Common myeloid progenitor, CD34-positive (primary cell): ENCODE measurements around the gene ARHGAP26.

ENCODE experiments used
- CTCF ChIA-PET: fragments of 350-600 bp; sonication (Branson Sonifier 250); formaldehyde crosslinking; loops from one replicate; lab custom pipeline; 2021; ENCODE audit warnings: antibody characterized with exemption; lab: Charles Lee
- POLR2A ChIA-PET: fragments of 350-600 bp; sonication (Branson Sonifier 250); formaldehyde crosslinking; loops from one replicate; lab custom pipeline; 2021; ENCODE audit warnings: antibody characterized with exemption; lab: Charles Lee
- DNase-seq, 3 donors: peaks; one replicate each; pipeline versions ENCODE4 v3.0.0 to v3.0.0-alpha.2; 2013
- H3K27ac ChIP-seq, 2 experiments: 1 replicate in 1 of 2; 2 replicates in 1 of 2; pipeline ENCODE4 v1.7.0; 2013; ENCODE audit warnings: inconsistent platforms in 2 of 2, low read length in 2 of 2, mild to moderate bottlenecking in 2 of 2, low read depth in 1 of 2, moderate library complexity in 1 of 2; ENCODE audit not compliant: severe bottlenecking in 2 of 2, insufficient read depth in 1 of 2, poor library complexity in 1 of 2
- H3K27me3 ChIP-seq, 5 experiments: replicated peaks in 2 of 5; 1 replicate in 3 of 5; 2 replicates in 2 of 5; pipeline versions ENCODE4 v1.6.1 to v1.7.0; 2013; ENCODE audit warnings: low read length in 4 of 5, mild to moderate bottlenecking in 2 of 5, moderate library complexity in 2 of 5, inconsistent platforms in 1 of 5; ENCODE audit not compliant: insufficient read depth in 5 of 5, control insufficient read depth in 4 of 5
- H3K36me3 ChIP-seq, 4 experiments: 1 replicate in 2 of 4; 2 replicates in 2 of 4; pipeline versions ENCODE4 v1.6.1 to v1.7.0; 2013; ENCODE audit warnings: low read length in 3 of 4, control low read depth in 1 of 4, mild to moderate bottlenecking in 1 of 4; ENCODE audit not compliant: control insufficient read depth in 4 of 4, insufficient read depth in 4 of 4
- H3K4me1 ChIP-seq, 4 experiments: 1 replicate in 3 of 4; 2 replicates in 1 of 4; pipeline versions ENCODE4 v1.6.1 to v1.7.1; 2013; ENCODE audit warnings: low read length in 3 of 4, mild to moderate bottlenecking in 3 of 4, control low read depth in 1 of 4, inconsistent platforms in 1 of 4, moderate library complexity in 1 of 4; ENCODE audit not compliant: control insufficient read depth in 4 of 4, insufficient read depth in 4 of 4; ENCODE audit errors: control extremely low read depth in 1 of 4
- H3K4me3 ChIP-seq, 7 experiments: 1 replicate in 4 of 7; 2 replicates in 3 of 7; pipeline versions ENCODE4 v1.5.1 to v1.7.0; 2013; ENCODE audit warnings: mild to moderate bottlenecking in 7 of 7, low read length in 6 of 7, moderate library complexity in 6 of 7, inconsistent platforms in 2 of 7, low read depth in 2 of 7, control low read depth in 1 of 7; ENCODE audit not compliant: insufficient read depth in 4 of 7, control insufficient read depth in 1 of 7; ENCODE audit errors: extremely low read depth in 1 of 7
- H3K9me3 ChIP-seq, 5 experiments: 1 replicate in 4 of 5; 2 replicates in 1 of 5; pipeline versions ENCODE4 v1.6.1 to v1.7.1; 2013; ENCODE audit warnings: low read length in 4 of 5, mild to moderate bottlenecking in 2 of 5, inconsistent platforms in 1 of 5, low read depth in 1 of 5, moderate library complexity in 1 of 5; ENCODE audit not compliant: control insufficient read depth in 4 of 5, insufficient read depth in 2 of 5; ENCODE audit errors: control extremely low read depth in 1 of 5
- WGBS: methylation state at CpG from one replicate; pipeline ENCODE4 v1.1.5; 2013; ENCODE audit not compliant: insufficient coverage; 5-methylcytosine and 5-hydroxymethylcytosine counted together

Gene ARHGAP26

GRCh38 chr5:143227301-143227700, 457.1 kb downstream of the ARHGAP26 start:
- H3K4me3 ChIP-seq = no peak overlapping the region
- CTCF ChIA-PET = no interaction called here
- H3K27me3 ChIP-seq = no peaks in the 10 kb centered on the region
- WGBS = 98% methylated on average over 5 of the region's 6 CpGs
- H3K9me3 ChIP-seq = no peaks in the 10 kb centered on the region
- H3K36me3 ChIP-seq = no peaks in the 10 kb centered on the region
- DNase-seq = no peak
- H3K27ac ChIP-seq = no peak overlapping the region
- POLR2A ChIA-PET = no interaction called here
- peaks cover 18 to 41% (median 27%) of the 10 kb centered on the region in 4 experiments for H3K4me1 ChIP-seq

DNA sequence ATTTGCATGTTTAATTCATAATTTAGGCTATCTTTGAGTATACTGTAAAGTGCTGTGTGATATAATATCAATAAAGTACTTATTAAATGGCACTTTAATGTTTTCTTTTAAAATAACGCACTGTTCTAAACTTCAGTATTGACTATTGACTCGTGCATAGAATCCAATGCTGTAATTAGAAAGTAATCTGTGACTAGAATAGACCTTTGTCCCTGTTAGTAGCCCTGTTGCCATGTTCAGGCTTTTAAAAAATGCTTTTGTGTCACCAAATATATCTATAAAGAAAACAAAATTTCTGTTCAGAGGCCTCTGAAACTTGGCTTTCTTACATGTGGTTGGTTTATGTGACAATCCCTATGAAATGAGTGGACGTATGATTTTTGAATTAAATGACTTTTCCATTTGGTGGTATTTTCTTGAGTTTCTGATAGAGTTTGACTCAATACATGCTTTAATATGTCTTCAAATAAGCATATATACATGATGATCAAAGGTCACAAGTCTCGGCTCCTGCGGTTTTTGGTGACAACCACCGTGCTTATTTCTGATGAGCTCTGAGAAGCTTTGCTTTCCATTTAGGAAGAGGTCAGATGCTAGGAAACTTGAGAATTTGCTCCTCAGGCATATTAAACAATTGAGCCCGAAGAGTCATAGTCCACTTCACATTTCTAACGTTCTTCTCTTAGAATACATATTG, 458.6 kb downstream of the ARHGAP26 start:
- Histone ChIP-seq H3K4me1 (peaks cover 13 to 26% (median 17%) of the 10 kb centered on the region in 4 experiments), H3K4me3 (no peak overlapping the region), H3K27me3 (no peaks in the 10 kb centered on the region), H3K36me3 (no peaks in the 10 kb centered on the region), H3K27ac (no peak overlapping the region), H3K9me3 (no peaks in the 10 kb centered on the region)
- POLR2A ChIA-PET = no interaction called here
- no peak for DNase-seq
- CTCF ChIA-PET = interaction anchor here (1.0 kb wide), 1 partner anchor 103 kb away, joined by 3 read pairs; no protein-coding TSS in a partner anchor
- 96% methylated on average over 4 of the region's 8 CpGs for WGBS

DNA sequence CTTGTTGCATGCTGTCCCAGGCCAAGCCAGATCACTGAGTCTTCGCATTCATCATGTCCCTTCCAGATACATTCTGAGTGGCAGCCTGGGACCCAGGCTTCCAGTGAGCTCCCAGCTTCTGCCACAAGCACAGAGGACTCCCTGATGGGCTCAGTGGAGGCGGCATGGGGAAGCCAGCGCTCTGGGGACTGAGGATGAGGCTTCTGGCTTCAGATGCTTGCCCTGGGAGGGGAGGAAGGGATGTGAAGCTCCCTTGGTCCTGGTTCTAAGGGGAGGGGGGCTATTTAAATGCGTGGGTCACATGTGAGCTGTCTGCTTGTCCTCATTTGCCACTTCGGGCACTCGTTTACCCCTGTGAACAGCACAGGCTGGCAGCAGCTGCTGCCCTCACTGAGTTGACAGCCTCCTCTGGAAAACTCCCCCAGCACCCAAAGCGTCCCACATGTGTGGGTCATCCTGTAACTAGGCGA, 459.3 kb downstream of the ARHGAP26 start:
- Histone ChIP-seq H3K9me3 (no peaks in the 10 kb centered on the region), H3K27me3 (no peaks in the 10 kb centered on the region), H3K27ac (peak overlapping the region in 1 of 2 experiments; percentile 62), H3K36me3 (no peaks in the 10 kb centered on the region), H3K4me3 (peak overlapping the region in 1 of 7 experiments; percentile 12), H3K4me1 (peaks cover 10 to 20% (median 12%) of the 10 kb centered on the region in 4 experiments)
- 91% methylated on average over 3 of the region's 8 CpGs for WGBS
- POLR2A ChIA-PET = no interaction called here
- no peak for DNase-seq
- CTCF ChIA-PET = interaction anchor here (0.7 kb wide), 1 partner anchor 11 kb away, joined by 3 read pairs; no protein-coding TSS in a partner anchor

DNA sequence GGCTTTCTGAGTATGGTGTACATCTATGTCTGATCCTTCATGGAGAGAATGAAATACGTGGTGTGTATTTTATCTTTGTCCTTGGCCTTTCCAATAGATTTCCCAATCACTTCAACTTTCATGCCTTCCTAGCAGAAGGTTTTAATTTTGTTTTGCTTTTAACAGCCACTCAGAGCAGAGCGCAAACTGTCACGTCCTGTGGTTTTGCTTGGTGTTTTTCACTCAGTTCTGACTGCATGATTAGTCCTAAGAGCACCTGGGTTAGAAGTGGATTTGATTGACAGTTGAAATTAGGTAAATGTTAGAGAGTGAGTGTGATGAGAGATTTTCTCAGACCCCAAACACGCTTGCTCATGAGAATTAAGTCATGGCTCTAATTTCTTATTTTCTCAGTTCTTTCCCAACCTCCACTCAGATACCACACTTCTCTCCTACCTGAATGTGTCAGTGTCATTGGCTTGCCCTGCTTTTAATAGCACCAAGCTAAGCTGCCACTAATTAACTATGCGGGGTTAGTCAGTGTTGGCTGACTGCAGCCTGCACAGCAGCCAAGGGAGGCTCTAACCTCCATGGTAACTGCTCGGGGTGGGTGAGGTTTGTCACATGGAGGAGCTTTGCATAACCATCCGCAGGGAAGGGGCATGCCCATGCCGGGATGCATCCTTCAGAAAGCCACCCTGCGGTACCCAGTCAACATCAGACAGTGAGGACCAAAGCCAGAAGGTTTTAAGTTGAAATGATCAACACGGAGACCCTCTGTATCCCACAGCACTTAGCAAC, 459.9 kb downstream of the ARHGAP26 start:
- peak overlapping the region in 1 of 2 experiments; percentile 62 for H3K27ac ChIP-seq
- CTCF ChIA-PET = interaction anchor here (0.7 to 0.9 kb wide), 2 partner anchors 10 to 262 kb away, joined by 3 read pairs; no protein-coding TSS in a partner anchor
- no peaks in the 10 kb centered on the region for H3K9me3 ChIP-seq
- POLR2A ChIA-PET = no interaction called here
- WGBS = 63% methylated on average over 8 of the region's 10 CpGs
- peak overlapping the region in 1 of 7 experiments; percentile 12 for H3K4me3 ChIP-seq
- H3K27me3 ChIP-seq = no peaks in the 10 kb centered on the region
- no peaks in the 10 kb centered on the region for H3K36me3 ChIP-seq
- H3K4me1 ChIP-seq = peaks cover 7 to 19% (median 12%) of the 10 kb centered on the region in 4 experiments
- peak in 2 of 3 donors; percentile 79 to 85 for DNase-seq

DNA sequence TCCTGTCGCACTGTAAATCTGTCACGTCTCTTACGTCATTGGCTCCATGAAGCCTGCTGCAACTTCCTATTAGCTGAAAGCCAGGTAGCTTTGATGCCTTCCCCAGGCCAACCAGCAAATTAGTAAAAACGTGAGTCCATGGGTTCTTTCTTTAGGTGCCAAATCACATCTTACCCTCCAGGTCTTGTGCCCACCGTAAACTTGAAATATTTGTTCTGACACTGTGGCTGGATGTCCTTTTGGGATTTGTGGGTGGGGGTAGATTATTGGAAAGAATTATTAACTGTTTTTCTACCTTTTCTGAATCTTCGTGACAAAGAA, 460.5 kb downstream of the ARHGAP26 start:
- Histone ChIP-seq H3K27ac (no peak overlapping the region), H3K4me1 (peaks cover 7 to 19% (median 12%) of the 10 kb centered on the region in 4 experiments), H3K9me3 (no peaks in the 10 kb centered on the region), H3K27me3 (no peaks in the 10 kb centered on the region), H3K4me3 (no peak overlapping the region), H3K36me3 (no peaks in the 10 kb centered on the region)
- 84% methylated on average over 3 of the region's 6 CpGs for WGBS
- ChIA-PET POLR2A (no interaction called here), CTCF (interaction anchor here (0.9 kb wide), 1 partner anchor 262 kb away, joined by 3 read pairs; no protein-coding TSS in a partner anchor)
- peak in 1 of 3 donors; percentile 35 for DNase-seq

GRCh38 chr5:143231416-143231815, 461.2 kb downstream of the ARHGAP26 start:
- CTCF ChIA-PET = interaction anchor here (1.0 kb wide), 1 partner anchor 9 kb away, joined by 3 read pairs; no protein-coding TSS in a partner anchor

More at GRCh38 chr5:143231416-143231815, 461.2 kb downstream of the ARHGAP26 start:
- DNase-seq = no peak
- no peak overlapping the region for H3K4me3 ChIP-seq
- no peak overlapping the region for H3K27ac ChIP-seq
- H3K4me1 ChIP-seq = peaks cover 7 to 19% (median 12%) of the 10 kb centered on the region in 4 experiments
- H3K36me3 ChIP-seq = no peaks in the 10 kb centered on the region
- POLR2A ChIA-PET = no interaction called here
- WGBS = 100% methylated on average over 2 of the region's 3 CpGs
- no peaks in the 10 kb centered on the region for H3K9me3 ChIP-seq
- no peaks in the 10 kb centered on the region for H3K27me3 ChIP-seq
